GM19043 (cell line): Measurements from ENCODE around the gene ATP9B.
"Not testable (repeated sequence)": the region's sequence is repeated elsewhere in the genome, so short reads cannot be mapped to it uniquely, and the experiment has no call there.

Experiments
- ATAC-seq: cut with Tn5 transposase; IDR thresholded peaks from one replicate; pipeline ENCODE4 v1.9.1; 2021; ENCODE audit warnings: low read depth; ENCODE audit not compliant: unreplicated experiment

Gene ATP9B

GRCh38 chr18:79123948-79124347 is 54.8 kb downstream of the ATP9B start:
- no peak for ATAC-seq

- no peak for ATAC-seq
Measured at GRCh38 chr18:79129120-79129519, 59.9 kb downstream of the ATP9B start.

- no peak for ATAC-seq
Measured at GRCh38 chr18:79133724-79134123, 64.5 kb downstream of the ATP9B start.

GRCh38 chr18:79135924-79136323 is 66.7 kb downstream of the ATP9B start:
- ATAC-seq = no peak

- ATAC-seq = no peak
Measured at GRCh38 chr18:79136742-79137141, 67.5 kb downstream of the ATP9B start.

- no peak for ATAC-seq
Measured at GRCh38 chr18:79139206-79139605, 70.0 kb downstream of the ATP9B start.

GRCh38 chr18:79147014-79147413 is 77.8 kb downstream of the ATP9B start:
- ATAC-seq = no peak

- no peak for ATAC-seq
Measured at GRCh38 chr18:79151191-79151590, 82.0 kb downstream of the ATP9B start.

- no peak for ATAC-seq
Measured at GRCh38 chr18:79156327-79156726, 87.1 kb downstream of the ATP9B start.

GRCh38 chr18:79164706-79165105 is 95.5 kb downstream of the ATP9B start:
- no peak for ATAC-seq

GRCh38 chr18:79166702-79167101 is 97.5 kb downstream of the ATP9B start:
- no peak for ATAC-seq

GRCh38 chr18:79167526-79168190 is 98.5 kb downstream of the ATP9B start:
- ATAC-seq = no peak

GRCh38 chr18:79169958-79170555 is 100.9 kb downstream of the ATP9B start:
- no peak for ATAC-seq

GRCh38 chr18:79172331-79172730 is 103.1 kb downstream of the ATP9B start:
- ATAC-seq = not testable (repeated sequence)

- ATAC-seq = no peak
Measured at GRCh38 chr18:79173742-79174141, 104.5 kb downstream of the ATP9B start.

- no peak for ATAC-seq
Measured at GRCh38 chr18:79178113-79178531, 108.9 kb downstream of the ATP9B start.

GRCh38 chr18:79182047-79182713 is 113.0 kb downstream of the ATP9B start:
- no peak for ATAC-seq

GRCh38 chr18:79185648-79186047 is 116.5 kb downstream of the ATP9B start:
- no peak for ATAC-seq

- ATAC-seq = peak; percentile 59
Measured at GRCh38 chr18:79186649-79187048, 117.5 kb downstream of the ATP9B start.

GRCh38 chr18:79187532-79188277 is 118.5 kb downstream of the ATP9B start:
- ATAC-seq = no peak

- ATAC-seq = no peak
Measured at GRCh38 chr18:79191418-79191817, 122.2 kb downstream of the ATP9B start.
